ENCODE results near the gene HSD17B10.
"Not testable (repeated sequence)": the region's sequence is repeated elsewhere in the genome, so short reads cannot be mapped to it uniquely, and the experiment has no call there.

The HSD17B10 gene

DNA sequence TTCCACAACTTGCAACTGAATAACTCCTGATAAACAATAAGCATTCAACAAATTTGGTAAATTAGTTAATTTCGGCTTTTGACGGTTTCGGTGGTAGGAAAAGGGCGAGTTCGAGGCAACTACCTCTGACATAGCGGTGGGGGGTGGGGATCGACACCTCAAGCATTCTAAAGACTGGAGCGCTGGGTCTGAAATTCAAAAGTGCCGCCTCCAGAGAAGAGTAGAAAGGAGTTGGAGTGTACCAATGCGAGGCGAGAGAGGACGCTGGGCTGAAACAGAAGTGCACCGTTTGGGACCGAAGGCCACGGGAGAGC is 12.4 kb downstream of the HSD17B10 start:
- TF ChIP-seq, protein P1, sequence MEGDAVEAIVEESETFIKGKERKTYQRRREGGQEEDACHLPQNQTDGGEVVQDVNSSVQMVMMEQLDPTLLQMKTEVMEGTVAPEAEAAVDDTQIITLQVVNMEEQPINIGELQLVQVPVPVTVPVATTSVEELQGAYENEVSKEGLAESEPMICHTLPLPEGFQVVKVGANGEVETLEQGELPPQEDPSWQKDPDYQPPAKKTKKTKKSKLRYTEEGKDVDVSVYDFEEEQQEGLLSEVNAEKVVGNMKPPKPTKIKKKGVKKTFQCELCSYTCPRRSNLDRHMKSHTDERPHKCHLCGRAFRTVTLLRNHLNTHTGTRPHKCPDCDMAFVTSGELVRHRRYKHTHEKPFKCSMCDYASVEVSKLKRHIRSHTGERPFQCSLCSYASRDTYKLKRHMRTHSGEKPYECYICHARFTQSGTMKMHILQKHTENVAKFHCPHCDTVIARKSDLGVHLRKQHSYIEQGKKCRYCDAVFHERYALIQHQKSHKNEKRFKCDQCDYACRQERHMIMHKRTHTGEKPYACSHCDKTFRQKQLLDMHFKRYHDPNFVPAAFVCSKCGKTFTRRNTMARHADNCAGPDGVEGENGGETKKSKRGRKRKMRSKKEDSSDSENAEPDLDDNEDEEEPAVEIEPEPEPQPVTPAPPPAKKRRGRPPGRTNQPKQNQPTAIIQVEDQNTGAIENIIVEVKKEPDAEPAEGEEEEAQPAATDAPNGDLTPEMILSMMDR (IDR thresholded peaks at IDR 0.05): no peak
- Histone ChIP-seq H2AFZ (peak overlapping the region; percentile 75), H3K4me2 (ENCODE audit: low read length) (peak overlapping the region; percentile 79), H3K27me3 (ENCODE audit: control insufficient read depth, insufficient read depth, low read length) (no peaks in the 10 kb centered on the region), H3K79me2 (peaks cover 9% of the 10 kb centered on the region), H3K9me3 (ENCODE audit: control insufficient read depth, low read length) (no peaks in the 10 kb centered on the region), H3K36me3 (ENCODE audit: control insufficient read depth, insufficient read depth, low read length) (no peaks in the 10 kb centered on the region), H3K27ac (peak overlapping the region; percentile 81), H3K4me1 (peaks cover 3% of the 10 kb centered on the region), H3K9ac (no peak overlapping the region), H3K4me3 (ENCODE audit: low read depth, low read length) (peak overlapping the region; percentile 81)

DNA sequence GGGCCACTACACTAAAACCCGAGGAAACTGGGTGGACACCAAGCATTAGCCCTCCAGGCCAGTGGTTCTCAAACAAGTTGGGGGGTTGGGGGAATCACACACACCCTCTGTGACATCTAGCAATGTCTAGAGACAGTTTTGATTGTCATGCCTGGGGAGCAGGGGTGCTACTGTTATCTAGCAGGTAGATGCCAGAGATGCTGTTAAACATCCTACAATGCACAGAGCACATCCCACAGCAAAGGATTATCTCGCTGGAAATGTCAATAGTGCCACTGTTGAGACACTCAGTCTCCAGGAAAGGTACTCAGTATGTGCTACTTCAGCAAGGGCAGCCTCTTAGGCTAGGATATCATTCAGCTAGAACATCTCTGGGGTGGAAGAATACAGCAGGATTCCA is 13.0 kb downstream of the HSD17B10 start:
- Histone ChIP-seq H2AFZ (no peak overlapping the region), H3K79me2 (peaks cover 9% of the 10 kb centered on the region), H3K4me2 (ENCODE audit: low read length) (peak overlapping the region; percentile 79), H3K9ac (no peak overlapping the region), H3K4me1 (peaks cover 3% of the 10 kb centered on the region), H3K27ac (no peak overlapping the region), H3K36me3 (ENCODE audit: control insufficient read depth, insufficient read depth, low read length) (no peaks in the 10 kb centered on the region), H3K4me3 (ENCODE audit: low read depth, low read length) (peak overlapping the region; percentile 81), H3K9me3 (ENCODE audit: control insufficient read depth, low read length) (no peaks in the 10 kb centered on the region), H3K27me3 (ENCODE audit: control insufficient read depth, insufficient read depth, low read length) (no peaks in the 10 kb centered on the region)
- TF ChIP-seq, protein P1 (IDR thresholded peaks at IDR 0.05): no peak

DNA sequence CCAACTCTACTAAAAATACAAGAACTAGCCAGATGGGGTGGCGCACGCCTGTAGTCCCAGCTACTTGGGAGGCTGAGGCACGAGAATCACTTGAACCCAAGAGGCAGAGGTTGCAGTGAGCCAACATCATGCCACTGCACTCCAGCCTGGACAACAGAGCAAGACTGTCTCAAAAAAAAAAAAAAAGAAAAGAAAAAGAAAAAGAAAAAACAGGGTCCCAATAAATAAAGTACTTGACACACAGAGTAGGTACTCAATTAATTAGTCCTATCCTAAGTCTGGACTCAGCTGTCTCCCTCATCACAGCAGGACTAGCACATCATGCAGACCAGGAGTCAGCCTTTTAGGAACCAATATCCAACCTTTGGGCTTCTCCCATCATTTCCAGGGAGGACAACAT is 13.8 kb downstream of the HSD17B10 start:
- not testable (repeated sequence) for H3K27ac ChIP-seq; H3K4me2 ChIP-seq (ENCODE audit: low read length); H3K36me3 ChIP-seq (ENCODE audit: control insufficient read depth, insufficient read depth, low read length); H3K4me3 ChIP-seq (ENCODE audit: low read depth, low read length); H3K9me3 ChIP-seq (ENCODE audit: control insufficient read depth, low read length); H3K9ac ChIP-seq; H2AFZ ChIP-seq; H3K4me1 ChIP-seq; H3K79me2 ChIP-seq; H3K27me3 ChIP-seq (ENCODE audit: control insufficient read depth, insufficient read depth, low read length)

DNA sequence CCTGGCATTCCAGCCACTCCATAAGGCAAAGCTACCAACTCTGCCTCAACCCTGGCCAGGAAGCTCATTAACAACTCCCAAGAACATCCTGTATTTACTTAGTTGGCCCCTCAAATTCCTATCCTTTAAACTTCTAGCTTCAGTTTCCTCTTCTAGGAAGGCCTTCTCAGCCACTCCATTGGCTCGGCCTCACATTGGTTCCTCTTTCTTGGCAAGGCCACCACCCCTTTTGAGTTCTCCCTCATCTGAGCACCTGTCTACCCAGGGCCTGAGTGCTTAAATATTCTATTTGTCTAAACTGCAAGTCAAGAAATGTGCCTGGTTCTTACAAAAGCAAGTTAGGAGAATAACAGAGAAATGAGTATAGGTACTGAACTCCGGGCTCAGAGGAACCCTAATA is 21.7 kb downstream of the HSD17B10 start:
- H3K79me2 ChIP-seq: peaks cover 8% of the 10 kb centered on the region
- no peak overlapping the region for H3K27ac ChIP-seq
- H3K4me1 ChIP-seq: no peaks in the 10 kb centered on the region
- no peaks in the 10 kb centered on the region for H3K36me3 ChIP-seq (ENCODE audit: control insufficient read depth, insufficient read depth, low read length)
- no peak overlapping the region for H3K4me2 ChIP-seq (ENCODE audit: low read length)
- no peak overlapping the region for H2AFZ ChIP-seq
- no peaks in the 10 kb centered on the region for H3K27me3 ChIP-seq (ENCODE audit: control insufficient read depth, insufficient read depth, low read length)
- H3K9me3 ChIP-seq (ENCODE audit: control insufficient read depth, low read length): no peaks in the 10 kb centered on the region
- H3K4me3 ChIP-seq (ENCODE audit: low read depth, low read length): no peak overlapping the region
- TF ChIP-seq, protein P1 (IDR thresholded peaks at IDR 0.05): no peak
- H3K9ac ChIP-seq: no peak overlapping the region

DNA sequence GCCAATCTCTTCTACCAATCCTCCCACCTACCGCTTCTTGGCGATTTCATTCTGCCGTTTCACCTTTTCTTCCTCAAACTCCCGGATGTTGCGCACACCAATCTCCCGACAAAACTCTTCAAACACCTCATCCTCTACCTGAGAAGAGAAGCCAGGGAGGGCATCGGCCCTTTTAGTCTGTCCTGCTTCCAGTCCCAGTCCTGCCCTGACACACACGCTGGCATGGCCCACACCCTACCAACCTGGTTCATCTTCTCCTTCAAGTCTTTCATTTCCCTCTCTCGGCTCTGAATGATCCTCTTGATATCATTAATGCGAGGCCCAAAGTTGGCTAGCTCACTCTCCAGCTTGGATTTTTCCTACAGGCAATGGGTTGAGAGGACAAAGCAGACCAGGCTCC is 30.6 kb downstream of the HSD17B10 start:
- H3K4me2 ChIP-seq (ENCODE audit: low read length): no peak overlapping the region
- no peak overlapping the region for H3K27ac ChIP-seq
- H3K9ac ChIP-seq: no peak overlapping the region
- H3K4me3 ChIP-seq (ENCODE audit: low read depth, low read length): no peak overlapping the region
- H3K9me3 ChIP-seq (ENCODE audit: control insufficient read depth, low read length): no peaks in the 10 kb centered on the region
- no peaks in the 10 kb centered on the region for H3K27me3 ChIP-seq (ENCODE audit: control insufficient read depth, insufficient read depth, low read length)
- no peak overlapping the region for H2AFZ ChIP-seq
- TF ChIP-seq, protein P1 (IDR thresholded peaks at IDR 0.05): no peak
- no peaks in the 10 kb centered on the region for H3K4me1 ChIP-seq
- H3K79me2 ChIP-seq: no peaks in the 10 kb centered on the region
- H3K36me3 ChIP-seq (ENCODE audit: control insufficient read depth, insufficient read depth, low read length): no peaks in the 10 kb centered on the region
